Colonic mucosa (tissue), 4 donors: ENCODE results near the gene EGFL7. TPM values are rescaled to one million over a fixed set of nuclear protein-coding genes. Genes with fewer than 3 reads are reported as not detected.
"Not testable (repeated sequence)": the region's sequence is repeated elsewhere in the genome, so short reads cannot be mapped to it uniquely, and the experiment has no call there.

Source experiments
- DNase-seq: peaks from one replicate; pipeline ENCODE4 v3.0.0-alpha.2; 2020
- H3K27ac ChIP-seq: fragments of 200-600 bp; one replicate; pipeline ENCODE4 v1.8.0; 2021
- H3K27me3 ChIP-seq: fragments of 200-600 bp; one replicate; pipeline ENCODE4 v1.8.0; 2021
- H3K36me3 ChIP-seq: fragments of 200-600 bp; one replicate; pipeline ENCODE4 v1.8.0; 2021
- H3K4me1 ChIP-seq: fragments of 200-600 bp; one replicate; pipeline ENCODE4 v1.8.0; 2021; ENCODE audit warnings: mild to moderate bottlenecking
- H3K4me3 ChIP-seq: fragments of 200-600 bp; one replicate; pipeline ENCODE4 v1.8.0; 2021
- H3K9ac ChIP-seq, 2 donors: one replicate each; pipeline ENCODE4 v1.7.0; 2013; ENCODE audit warnings: control low read depth in 2 of 2, low read depth in 2 of 2, low read length in 2 of 2
- H3K9me3 ChIP-seq: fragments of 200-600 bp; one replicate; pipeline ENCODE4 v1.8.0; 2021
- CTCF ChIP-seq: fragments of 200-600 bp; IDR thresholded peaks from one replicate; pipeline ENCODE4 v1.8.0; 2022; ENCODE audit warnings: antibody characterized with exemption, mild to moderate bottlenecking
- intact Hi-C: fragments of 100-400 bp; cut with DNase I; formaldehyde crosslinking; loops from one replicate; pipeline ENCODE4 v1.14.1; 2022
- total RNA-seq, 2 donors: library from RNA; stranded (reverse); fragmentation: NEBNext Ultra II Directional in 1 of 2; extraction: Animal tissue kit (Norgen Biotek cat#: 25700) in 1 of 2; gene quantifications; one replicate each; pipeline ENCODE4 v1.2.1, GENCODE V29; 2021
- donor health status: healthy.
- donor health status: DM: no; HTN: no; CAD: no.
- donor health status: DM: no; HTN: no; CAD: no.

The EGFL7 gene
- total RNA-seq, 2 donors from 2014 or later = 17.3 to 28.4 TPM

DNA sequence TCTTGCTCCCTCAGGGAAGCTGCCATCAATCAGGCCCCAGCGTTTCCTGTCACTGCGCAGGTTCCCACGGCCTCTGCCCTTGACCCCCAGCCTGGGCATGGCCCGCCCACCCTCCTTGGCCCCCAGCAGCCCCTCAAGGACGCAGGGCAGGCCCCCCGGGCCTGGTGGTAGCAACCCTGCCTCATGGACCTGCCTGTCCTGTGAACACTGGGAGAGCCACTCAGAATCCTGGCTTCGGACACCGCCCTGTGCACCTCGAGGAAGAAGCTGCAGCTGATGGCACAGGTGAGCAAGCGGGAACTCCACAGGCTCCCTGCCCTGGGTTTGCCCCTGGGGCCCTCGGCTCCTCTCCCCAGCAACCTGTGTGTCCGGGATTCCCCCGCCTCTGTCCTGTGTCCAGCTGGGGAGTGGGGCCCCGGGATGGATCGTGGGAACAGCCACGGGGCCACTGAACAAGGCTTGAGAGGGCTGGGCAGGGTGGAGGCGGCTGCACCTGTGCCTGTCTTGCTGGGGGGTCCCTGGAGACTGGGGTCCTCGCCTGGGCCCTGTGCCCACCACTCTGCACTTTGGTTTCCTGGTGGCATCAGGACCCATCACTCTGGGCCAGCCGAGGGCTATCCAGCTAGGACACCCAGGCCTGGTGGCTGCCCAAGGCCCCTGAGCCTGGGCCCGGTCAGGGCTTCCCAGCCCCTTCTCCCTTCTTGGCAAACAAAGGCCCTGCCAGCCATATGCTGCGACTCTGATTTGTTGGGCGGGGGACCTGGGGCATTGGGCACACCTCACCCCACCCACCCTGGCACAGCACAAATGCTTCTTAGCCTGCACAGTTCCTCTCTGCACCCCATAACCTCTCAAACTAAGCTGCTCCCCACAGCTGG is 33.5 kb upstream of the EGFL7 start:
- Histone ChIP-seq H3K36me3 (no peaks in the 10 kb centered on the region), H3K4me1 (peaks cover 30% of the 10 kb centered on the region), H3K27ac (no peak overlapping the region), H3K27me3 (no peaks in the 10 kb centered on the region), H3K9me3 (no peaks in the 10 kb centered on the region), H3K9ac (peak overlapping the region in 1 of 2 donors; percentile 12), H3K4me3 (no peak overlapping the region)
- intact Hi-C loops = loop anchor here (10.0 kb wide), 1 partner anchor 84 kb away; the partner anchor contains the start of gene NOTCH1
- peak; percentile 74 for DNase-seq
- TF ChIP-seq CTCF = no peak

- Histone ChIP-seq H3K27ac (no peak overlapping the region), H3K9me3 (no peaks in the 10 kb centered on the region), H3K27me3 (no peaks in the 10 kb centered on the region), H3K4me3 (no peak overlapping the region), H3K9ac (peak overlapping the region in 1 of 2 donors; percentile 12), H3K36me3 (no peaks in the 10 kb centered on the region), H3K4me1 (peaks cover 22% of the 10 kb centered on the region)
- peak; percentile 77 for DNase-seq
- TF ChIP-seq CTCF = peak; percentile 39
- intact Hi-C loops = loop anchor here (2.0 to 10.0 kb wide), 3 partner anchors 85 to 295 kb away; partner anchors contain the start of gene NOTCH1
Observed at GRCh38 chr9:136629879-136630661, 32.6 kb upstream of the EGFL7 start.

- Histone ChIP-seq H3K27ac (no peak overlapping the region), H3K9me3 (no peaks in the 10 kb centered on the region), H3K9ac (no peak overlapping the region), H3K27me3 (no peaks in the 10 kb centered on the region), H3K4me3 (no peak overlapping the region), H3K4me1 (peaks cover 16% of the 10 kb centered on the region), H3K36me3 (no peaks in the 10 kb centered on the region)
- DNase-seq = no peak
- no peak for TF ChIP-seq CTCF
- intact Hi-C loops = loop anchor here (2.0 to 10.0 kb wide), 2 partner anchors 142 to 296 kb away; no protein-coding TSS in a partner anchor
Observed at GRCh38 chr9:136630662-136630992, 32.1 kb upstream of the EGFL7 start.

GRCh38 chr9:136631038-136632000 is 31.4 kb upstream of the EGFL7 start:
- Histone ChIP-seq H3K27me3 (no peaks in the 10 kb centered on the region), H3K4me3 (no peak overlapping the region), H3K9me3 (no peaks in the 10 kb centered on the region), H3K27ac (no peak overlapping the region), H3K4me1 (peaks cover 10% of the 10 kb centered on the region), H3K36me3 (no peaks in the 10 kb centered on the region), H3K9ac (no peak overlapping the region)
- TF ChIP-seq CTCF = peak; percentile 78
- DNase-seq = peak; percentile 86
- intact Hi-C loops = loop anchor here (2.0 to 10.0 kb wide), 2 partner anchors 143 to 297 kb away; no protein-coding TSS in a partner anchor

- H3K9ac ChIP-seq, H3K27ac ChIP-seq, H3K36me3 ChIP-seq, H3K4me3 ChIP-seq, DNase-seq, H3K9me3 ChIP-seq, H3K27me3 ChIP-seq, H3K4me1 ChIP-seq: not testable (repeated sequence)
- intact Hi-C loops = loop anchor here (10.0 kb wide), 1 partner anchor 297 kb away; no protein-coding TSS in a partner anchor
Observed at GRCh38 chr9:136632072-136632471, 30.6 kb upstream of the EGFL7 start.

DNA sequence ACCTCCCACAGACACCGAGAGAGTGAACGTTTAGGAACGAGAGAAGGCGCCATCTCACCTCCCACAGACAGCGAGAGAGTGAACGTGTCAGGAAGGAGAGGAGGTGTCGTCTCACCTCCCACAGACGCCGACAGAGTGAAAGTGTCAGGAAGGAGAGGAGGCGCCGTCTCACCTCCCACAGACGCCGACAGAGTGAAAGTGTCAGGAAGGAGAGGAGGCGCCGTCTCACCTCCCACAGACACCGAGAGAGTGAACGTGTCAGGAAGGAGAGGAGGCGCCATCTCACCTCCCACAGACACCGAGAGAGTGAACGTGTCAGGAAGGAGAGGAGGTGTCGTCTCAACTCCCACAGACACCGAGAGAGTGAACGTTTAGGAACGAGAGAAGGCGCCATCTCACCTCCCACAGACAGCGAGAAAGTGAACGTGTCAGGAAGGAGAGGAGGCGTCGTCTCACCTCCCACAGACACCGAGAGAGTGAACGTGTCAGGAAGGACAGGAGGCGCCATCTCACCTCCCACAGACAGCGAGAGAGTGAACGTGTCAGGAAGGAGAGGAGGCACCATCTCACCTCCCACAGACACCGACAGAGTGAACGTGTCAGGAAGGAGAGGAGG is 30.1 kb upstream of the EGFL7 start:
- DNase-seq, H3K4me3 ChIP-seq, H3K27ac ChIP-seq, H3K4me1 ChIP-seq, H3K9ac ChIP-seq, H3K36me3 ChIP-seq, H3K27me3 ChIP-seq, H3K9me3 ChIP-seq: not testable (repeated sequence)
- intact Hi-C loops = loop anchor here (10.0 kb wide), 1 partner anchor 298 kb away; no protein-coding TSS in a partner anchor
